SK-N-SH treated with all-trans-retinoic acid at 6 μM for 48 hours (cell line): ENCODE measurements around the gene CNOT10.

Experiments
- ATAC-seq: fragments of 200-7000 bp; cut with Tn5 transposase; 3 replicates; pipeline ENCODE4 v1.9.1; 2020; ENCODE audit warnings: mild to moderate bottlenecking, moderate library complexity
- ARNTL ChIP-seq: fragments of 450-650 bp; formaldehyde crosslinking; IDR thresholded peaks from 2 replicates; pipeline ENCODE4 v1.5.0; 2020; ENCODE audit warnings: low read depth, mild to moderate bottlenecking, moderate library complexity, borderline replicate concordance
- BACH2 ChIP-seq: fragments of 250-450 bp; sonication (Bioruptor Pico); IDR thresholded peaks from 2 replicates; pipeline ENCODE4 v1.9.0; 2021; ENCODE audit warnings: mild to moderate bottlenecking, borderline replicate concordance
- CSDC2 ChIP-seq: fragments of 250-450 bp; sonication (Bioruptor Pico); IDR thresholded peaks from 2 replicates; pipeline ENCODE4 v1.5.0; 2020; ENCODE audit warnings: mild to moderate bottlenecking, moderate library complexity
- ESRRG ChIP-seq: fragments of 250-450 bp; sonication (Bioruptor Pico); IDR thresholded peaks from 2 replicates; pipeline ENCODE4 v1.6.1; 2021; ENCODE audit warnings: mild to moderate bottlenecking
- GLIS3 ChIP-seq: fragments of 250-450 bp; sonication (Bioruptor Pico); IDR thresholded peaks from 2 replicates; pipeline ENCODE4 v1.5.0; 2020; ENCODE audit warnings: mild to moderate bottlenecking, moderate library complexity
- ISL1 ChIP-seq: fragments of 250-450 bp; sonication (Bioruptor Pico); IDR thresholded peaks from 2 replicates; pipeline ENCODE4 v2.1.2; 2022; ENCODE audit warnings: mild to moderate bottlenecking, moderate library complexity
- OSR1 ChIP-seq: fragments of 250-450 bp; sonication (Bioruptor Pico); IDR thresholded peaks from 2 replicates; pipeline ENCODE4 v1.8.0; 2022; ENCODE audit warnings: moderate library complexity, mild to moderate bottlenecking, inconsistent platforms
- PPARA ChIP-seq: fragments of 250-450 bp; sonication (Bioruptor Pico); IDR thresholded peaks from 2 replicates; pipeline ENCODE4 v1.5.0; 2020; ENCODE audit warnings: mild to moderate bottlenecking, borderline replicate concordance
- RARB ChIP-seq: fragments of 250-450 bp; sonication (Bioruptor Pico); IDR thresholded peaks from 2 replicates; pipeline ENCODE4 v1.8.0; 2021; ENCODE audit warnings: mild to moderate bottlenecking, moderate library complexity
- SNAI2 ChIP-seq: fragments of 250-450 bp; sonication (Bioruptor Pico); IDR thresholded peaks from 2 replicates; pipeline ENCODE4 v1.5.0; 2020; ENCODE audit warnings: mild to moderate bottlenecking, moderate library complexity
- TCF4 ChIP-seq: fragments of 250-450 bp; sonication (Bioruptor Pico); IDR thresholded peaks from 2 replicates; pipeline ENCODE4 v1.8.0; 2021; ENCODE audit warnings: mild to moderate bottlenecking, moderate library complexity, borderline replicate concordance
- TOX ChIP-seq: fragments of 250-450 bp; sonication (Bioruptor Pico); IDR thresholded peaks from 2 replicates; pipeline ENCODE4 v1.8.0; 2021; ENCODE audit warnings: mild to moderate bottlenecking, moderate library complexity, borderline replicate concordance
- ZC3H10 ChIP-seq: fragments of 250-450 bp; sonication (Bioruptor Pico); IDR thresholded peaks from 2 replicates; pipeline ENCODE4 v1.5.1; 2021; ENCODE audit warnings: mild to moderate bottlenecking, moderate library complexity
- ZFP3 ChIP-seq: fragments of 250-450 bp; sonication (Bioruptor Pico); IDR thresholded peaks from 2 replicates; pipeline ENCODE4 v1.5.0; 2020; ENCODE audit warnings: mild to moderate bottlenecking, moderate library complexity
- ZFP30 ChIP-seq: fragments of 450-650 bp; formaldehyde crosslinking; IDR thresholded peaks from 2 replicates; pipeline ENCODE4 v1.5.0; 2022; ENCODE audit warnings: mild to moderate bottlenecking, moderate library complexity
- ZNF70 ChIP-seq: fragments of 450-650 bp; formaldehyde crosslinking; IDR thresholded peaks from 2 replicates; pipeline ENCODE4 v1.5.0; 2020; ENCODE audit warnings: mild to moderate bottlenecking, moderate library complexity
- TF ChIP-seq, protein P1 (sequence below): fragments of 250-450 bp; sonication (Bioruptor Pico); IDR thresholded peaks from 2 replicates; pipeline ENCODE4 v1.5.1; 2020; ENCODE audit warnings: low read depth, mild to moderate bottlenecking, moderate library complexity
- TF ChIP-seq, protein P2 (sequence below): fragments of 250-450 bp; sonication (Bioruptor Pico); IDR thresholded peaks from 2 replicates; pipeline ENCODE4 v1.8.0; 2021; ENCODE audit warnings: low read depth, mild to moderate bottlenecking, moderate library complexity, borderline replicate concordance
- TF ChIP-seq, protein P3 (sequence below): fragments of 250-450 bp; sonication (Bioruptor Pico); IDR thresholded peaks from 2 replicates; pipeline ENCODE4 v1.8.0; 2020; ENCODE audit warnings: mild to moderate bottlenecking, moderate library complexity, borderline replicate concordance
- TF ChIP-seq, protein P4 (sequence below): fragments of 250-450 bp; sonication (Bioruptor Pico); IDR thresholded peaks from 2 replicates; pipeline ENCODE4 v1.5.1; 2021; ENCODE audit warnings: mild to moderate bottlenecking, moderate library complexity

Gene CNOT10

DNA sequence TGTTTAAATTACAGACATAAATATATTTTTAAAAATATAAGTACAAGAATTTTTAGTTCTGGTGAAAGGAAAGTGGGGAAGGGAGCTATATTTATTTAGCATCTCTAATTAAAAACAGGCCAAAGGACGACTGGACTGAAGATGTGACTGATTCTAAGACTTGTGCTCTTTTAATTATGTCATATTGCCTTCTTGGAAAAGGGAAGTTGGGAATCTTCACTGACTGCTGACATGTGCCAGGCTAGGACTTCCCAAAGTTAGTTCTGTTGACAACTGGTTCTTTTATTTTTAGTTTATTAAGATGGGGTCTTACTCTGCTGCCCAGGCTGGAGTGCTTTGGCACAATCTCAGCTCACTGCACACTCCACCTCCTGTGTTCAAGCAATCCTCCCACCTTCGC, 13.5 kb downstream of the CNOT10 start (continued):
- TF ChIP-seq, protein P1, sequence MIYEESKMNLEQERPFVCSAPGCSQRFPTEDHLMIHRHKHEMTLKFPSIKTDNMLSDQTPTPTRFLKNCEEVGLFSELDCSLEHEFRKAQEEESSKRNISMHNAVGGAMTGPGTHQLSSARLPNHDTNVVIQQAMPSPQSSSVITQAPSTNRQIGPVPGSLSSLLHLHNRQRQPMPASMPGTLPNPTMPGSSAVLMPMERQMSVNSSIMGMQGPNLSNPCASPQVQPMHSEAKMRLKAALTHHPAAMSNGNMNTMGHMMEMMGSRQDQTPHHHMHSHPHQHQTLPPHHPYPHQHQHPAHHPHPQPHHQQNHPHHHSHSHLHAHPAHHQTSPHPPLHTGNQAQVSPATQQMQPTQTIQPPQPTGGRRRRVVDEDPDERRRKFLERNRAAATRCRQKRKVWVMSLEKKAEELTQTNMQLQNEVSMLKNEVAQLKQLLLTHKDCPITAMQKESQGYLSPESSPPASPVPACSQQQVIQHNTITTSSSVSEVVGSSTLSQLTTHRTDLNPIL = no peak
- no peak for TF ChIP-seq ZFP30 (CRISPR knock-in tag)

DNA sequence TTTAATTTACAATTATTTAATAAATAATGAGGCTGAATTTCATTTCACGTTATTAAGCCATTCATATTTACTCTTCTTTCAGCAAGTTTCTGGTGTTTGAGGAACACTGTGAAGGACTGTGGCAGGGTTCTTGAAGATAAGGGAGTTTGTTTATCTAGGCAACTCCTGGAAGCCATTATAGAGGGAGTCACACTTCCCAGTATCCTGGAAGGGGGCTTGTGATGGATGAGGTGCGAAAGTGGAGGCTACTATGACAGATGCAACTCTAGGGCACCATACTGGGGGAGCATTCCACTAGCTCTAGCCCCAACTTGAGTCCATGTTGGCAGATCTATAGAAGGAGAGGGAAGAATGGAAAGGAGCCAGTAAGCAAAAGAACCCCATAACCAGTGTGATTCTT, 14.4 kb downstream of the CNOT10 start:
- ATAC-seq = no peak
- TF ChIP-seq ISL1 (CRISPR knock-in tag) = no peak
- TF ChIP-seq ZFP30 (CRISPR knock-in tag) = no peak
- TF ChIP-seq, protein P2, sequence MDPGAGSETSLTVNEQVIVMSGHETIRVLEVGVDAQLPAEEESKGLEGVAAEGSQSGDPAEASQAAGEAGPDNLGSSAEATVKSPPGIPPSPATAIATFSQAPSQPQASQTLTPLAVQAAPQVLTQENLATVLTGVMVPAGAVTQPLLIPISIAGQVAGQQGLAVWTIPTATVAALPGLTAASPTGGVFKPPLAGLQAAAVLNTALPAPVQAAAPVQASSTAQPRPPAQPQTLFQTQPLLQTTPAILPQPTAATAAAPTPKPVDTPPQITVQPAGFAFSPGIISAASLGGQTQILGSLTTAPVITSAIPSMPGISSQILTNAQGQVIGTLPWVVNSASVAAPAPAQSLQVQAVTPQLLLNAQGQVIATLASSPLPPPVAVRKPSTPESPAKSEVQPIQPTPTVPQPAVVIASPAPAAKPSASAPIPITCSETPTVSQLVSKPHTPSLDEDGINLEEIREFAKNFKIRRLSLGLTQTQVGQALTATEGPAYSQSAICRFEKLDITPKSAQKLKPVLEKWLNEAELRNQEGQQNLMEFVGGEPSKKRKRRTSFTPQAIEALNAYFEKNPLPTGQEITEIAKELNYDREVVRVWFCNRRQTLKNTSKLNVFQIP (CRISPR knock-in tag) = no peak
- TF ChIP-seq SNAI2 (CRISPR knock-in tag) = no peak
- TF ChIP-seq ZFP3 (CRISPR knock-in tag) = no peak
- no peak for TF ChIP-seq ZNF70 (CRISPR knock-in tag)
- TF ChIP-seq BACH2 (CRISPR knock-in tag) = no peak
- no peak for TF ChIP-seq TOX (CRISPR knock-in tag)
- TF ChIP-seq PPARA (CRISPR knock-in tag) = no peak
- TF ChIP-seq ZC3H10 = no peak
- no peak for TF ChIP-seq OSR1 (CRISPR knock-in tag)
- TF ChIP-seq ESRRG = no peak
- TF ChIP-seq ARNTL (CRISPR knock-in tag) = no peak
- no peak for TF ChIP-seq TCF4
- TF ChIP-seq, all 23 proteins: peak for 0

DNA sequence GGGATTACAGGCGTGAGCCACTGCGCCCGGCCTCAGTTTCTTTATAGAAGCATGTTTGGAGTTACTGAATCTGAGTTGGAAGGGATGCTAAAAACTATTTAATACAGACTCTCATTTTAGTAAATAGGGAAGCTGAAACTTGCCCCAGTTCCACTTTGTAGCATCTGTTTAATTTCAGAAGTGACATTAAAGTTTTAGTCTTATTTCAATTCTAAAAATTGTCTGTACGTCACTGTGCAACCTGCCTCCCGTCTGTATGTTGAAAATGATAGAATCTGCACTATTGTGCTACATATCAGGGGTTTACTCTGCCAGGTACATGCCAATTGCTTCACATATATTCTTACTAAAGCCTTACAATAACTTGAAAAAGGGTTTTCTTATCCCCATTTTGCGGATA, 15.3 kb downstream of the CNOT10 start:
- TF ChIP-seq ZFP30 (CRISPR knock-in tag) (no peak), RARB (CRISPR knock-in tag) (no peak), SNAI2 (CRISPR knock-in tag) (no peak), ESRRG (no peak), OSR1 (CRISPR knock-in tag) (no peak), CSDC2 (CRISPR knock-in tag) (no peak), ARNTL (CRISPR knock-in tag) (no peak), ISL1 (CRISPR knock-in tag) (no peak)
- TF ChIP-seq, protein P1 = no peak
- no peak for ATAC-seq

DNA sequence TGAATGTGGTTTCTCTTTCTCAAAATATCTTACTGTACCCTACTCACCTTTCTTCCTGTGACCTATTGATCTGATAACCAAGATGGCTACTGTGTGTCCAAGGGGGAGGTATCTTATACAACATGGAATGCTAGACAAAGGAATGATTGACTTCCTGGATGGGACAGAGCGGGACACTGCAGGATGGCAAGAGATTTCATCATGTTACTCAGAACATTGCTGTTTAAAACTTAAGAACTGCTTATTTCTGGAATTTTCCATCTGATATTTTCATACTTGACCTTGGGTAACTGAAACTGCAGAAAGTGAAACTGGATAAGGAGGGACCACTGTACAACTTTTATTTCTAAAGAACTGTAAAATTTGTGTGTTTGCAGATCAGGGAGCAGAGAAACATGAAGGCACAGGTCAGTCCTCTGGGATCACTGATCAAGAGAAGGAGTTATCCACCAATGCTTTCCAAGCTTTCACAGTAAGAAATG, 18.5 kb downstream of the CNOT10 start:
- ATAC-seq = no peak
- TF ChIP-seq, protein P3, sequence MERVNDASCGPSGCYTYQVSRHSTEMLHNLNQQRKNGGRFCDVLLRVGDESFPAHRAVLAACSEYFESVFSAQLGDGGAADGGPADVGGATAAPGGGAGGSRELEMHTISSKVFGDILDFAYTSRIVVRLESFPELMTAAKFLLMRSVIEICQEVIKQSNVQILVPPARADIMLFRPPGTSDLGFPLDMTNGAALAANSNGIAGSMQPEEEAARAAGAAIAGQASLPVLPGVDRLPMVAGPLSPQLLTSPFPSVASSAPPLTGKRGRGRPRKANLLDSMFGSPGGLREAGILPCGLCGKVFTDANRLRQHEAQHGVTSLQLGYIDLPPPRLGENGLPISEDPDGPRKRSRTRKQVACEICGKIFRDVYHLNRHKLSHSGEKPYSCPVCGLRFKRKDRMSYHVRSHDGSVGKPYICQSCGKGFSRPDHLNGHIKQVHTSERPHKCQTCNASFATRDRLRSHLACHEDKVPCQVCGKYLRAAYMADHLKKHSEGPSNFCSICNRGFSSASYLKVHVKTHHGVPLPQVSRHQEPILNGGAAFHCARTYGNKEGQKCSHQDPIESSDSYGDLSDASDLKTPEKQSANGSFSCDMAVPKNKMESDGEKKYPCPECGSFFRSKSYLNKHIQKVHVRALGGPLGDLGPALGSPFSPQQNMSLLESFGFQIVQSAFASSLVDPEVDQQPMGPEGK = no peak
- TF ChIP-seq, protein P4, sequence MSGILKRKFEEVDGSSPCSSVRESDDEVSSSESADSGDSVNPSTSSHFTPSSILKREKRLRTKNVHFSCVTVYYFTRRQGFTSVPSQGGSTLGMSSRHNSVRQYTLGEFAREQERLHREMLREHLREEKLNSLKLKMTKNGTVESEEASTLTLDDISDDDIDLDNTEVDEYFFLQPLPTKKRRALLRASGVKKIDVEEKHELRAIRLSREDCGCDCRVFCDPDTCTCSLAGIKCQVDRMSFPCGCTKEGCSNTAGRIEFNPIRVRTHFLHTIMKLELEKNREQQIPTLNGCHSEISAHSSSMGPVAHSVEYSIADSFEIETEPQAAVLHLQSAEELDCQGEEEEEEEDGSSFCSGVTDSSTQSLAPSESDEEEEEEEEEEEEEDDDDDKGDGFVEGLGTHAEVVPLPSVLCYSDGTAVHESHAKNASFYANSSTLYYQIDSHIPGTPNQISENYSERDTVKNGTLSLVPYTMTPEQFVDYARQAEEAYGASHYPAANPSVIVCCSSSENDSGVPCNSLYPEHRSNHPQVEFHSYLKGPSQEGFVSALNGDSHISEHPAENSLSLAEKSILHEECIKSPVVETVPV (CRISPR knock-in tag) = no peak
- TF ChIP-seq ARNTL (CRISPR knock-in tag) = no peak
- no peak for TF ChIP-seq GLIS3 (CRISPR knock-in tag)

DNA sequence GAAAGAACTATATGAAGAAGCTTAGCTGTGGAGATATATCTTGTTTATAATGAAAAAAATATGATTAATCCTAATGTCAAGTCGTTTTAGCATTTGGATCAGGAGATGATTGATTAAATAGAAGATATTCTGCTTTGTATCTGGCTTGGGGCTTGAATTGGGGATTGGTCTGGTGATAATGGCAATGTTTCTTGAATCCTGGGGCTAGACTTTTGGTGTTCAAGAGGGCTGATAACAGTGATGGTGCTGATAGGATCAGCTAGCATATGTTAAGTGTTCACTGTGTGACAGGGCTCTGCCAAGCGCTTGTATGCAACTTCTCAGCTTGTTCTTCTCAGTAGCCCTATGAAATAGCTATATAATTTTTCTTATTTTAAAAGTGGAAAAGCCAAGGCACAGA, 20.2 kb downstream of the CNOT10 start:
- peak; percentile 33; the same call in 1 of the 3 replicates for ATAC-seq
- no peak for TF ChIP-seq ZNF70 (CRISPR knock-in tag)
- TF ChIP-seq, protein P4 (CRISPR knock-in tag) = no peak
- peak; percentile 59; the same call in 1 of the 2 replicates for TF ChIP-seq TCF4
